Posterior cingulate gyrus (tissue), 11 donors: ENCODE measurements around the gene TIMM17B.

Experiments used
- DNase-seq, 10 donors: peaks; one replicate each; pipeline versions ENCODE4 v3.0.0 to v3.0.0-alpha.2; 2020 to 2021; ENCODE audit warnings: mixed read lengths in 3 of 10
- intact Hi-C: fragments of 100-400 bp; cut with DNase I; formaldehyde crosslinking; loops from one replicate; pipeline ENCODE4 v1.15.1; 2023

TIMM17B gene

GRCh38 chrX:48919947-48920717, 22.6 kb upstream of the TIMM17B start:
- intact Hi-C loops = loop anchor here (5.0 kb wide), 1 partner anchor 37 kb away; the partner anchor contains the start of gene OTUD5
- peak in 2 of 10 donors; percentile 18 to 37 for DNase-seq

GRCh38 chrX:48919360-48919841, 21.8 kb upstream of the TIMM17B start:
- intact Hi-C loops = loop anchor here (5.0 kb wide), 1 partner anchor 38 kb away; the partner anchor contains the start of gene OTUD5
- DNase-seq = peak in 1 of 10 donors; percentile 79

DNA sequence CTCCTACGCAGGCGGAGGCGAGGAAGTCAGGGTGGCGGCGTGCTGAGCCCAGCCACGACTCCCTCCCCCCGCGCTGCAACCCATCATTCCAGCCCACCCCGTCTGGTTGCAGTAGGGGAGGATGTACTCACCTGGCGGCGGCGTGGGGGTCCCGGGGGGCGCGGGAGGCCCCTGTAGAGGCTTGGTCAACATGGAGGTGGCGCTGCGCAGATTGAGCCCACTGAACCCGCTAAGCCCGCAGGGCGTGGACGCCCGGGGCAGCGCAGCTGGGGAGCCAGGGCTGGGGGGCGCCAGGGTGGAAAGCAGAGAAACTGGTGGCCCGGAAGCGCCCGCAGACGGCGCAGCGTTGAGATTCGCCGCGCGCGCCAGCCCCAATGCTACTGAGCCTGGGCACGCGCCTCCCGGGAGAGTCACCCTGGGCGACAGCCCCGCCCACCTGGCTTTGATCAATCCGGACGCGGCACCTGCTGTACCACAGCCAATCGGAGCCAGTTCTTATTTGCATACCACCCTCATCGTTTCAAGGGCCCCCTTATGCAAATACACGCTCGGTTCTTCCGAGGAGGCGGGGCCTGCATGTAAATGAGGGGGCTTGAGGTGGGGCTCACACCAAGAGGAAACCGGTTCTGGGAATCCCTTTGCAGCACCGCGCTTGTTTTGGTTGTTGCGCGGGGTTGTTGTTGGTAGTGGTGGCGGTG, 21.2 kb upstream of the TIMM17B start, which contains the start of gene PIM2:
TSS of gene PIM2 (minus strand) at position 382 of the 698 bp plus-strand sequence. CDS start at position 192, 190 bp downstream.
- intact Hi-C loops = loop anchor here (5.0 kb wide), 1 partner anchor 39 kb away; the partner anchor contains the start of gene OTUD5

GRCh38 chrX:48918301-48918642, 20.7 kb upstream of the TIMM17B start:
- intact Hi-C loops = loop anchor here (5.0 kb wide), 1 partner anchor 39 kb away; the partner anchor contains the start of gene OTUD5
- no peak for DNase-seq

More for the DNA sequence above, 21.2 kb upstream of the TIMM17B start, which contains the start of gene PIM2:
- peak; percentile 62 to 98 (median 84) for DNase-seq

- DNase-seq = peak; percentile 67 to 97 (median 78)
- intact Hi-C loops = loop anchor here (5.0 kb wide), 1 partner anchor 40 kb away; the partner anchor contains the start of gene OTUD5
Measured at GRCh38 chrX:48917139-48918001, 19.8 kb upstream of the TIMM17B start.

- DNase-seq = peak in 2 of 10 donors; percentile 56 to 63
- intact Hi-C loops = loop anchor here (5.0 kb wide), 1 partner anchor 42 kb away; the partner anchor contains the start of gene OTUD5
Measured at GRCh38 chrX:48914593-48915493, 17.3 kb upstream of the TIMM17B start.

- peak in 2 of 10 donors; percentile 4 to 45 for DNase-seq
- intact Hi-C loops = no loop called here
Measured at GRCh38 chrX:48913605-48914366, 16.2 kb upstream of the TIMM17B start.

- DNase-seq = peak; percentile 75 to 97 (median 88)
- intact Hi-C loops = no loop called here
Measured at GRCh38 chrX:48911412-48912182, 14.0 kb upstream of the TIMM17B start, which contains the start of gene SLC35A2. Gene SLC35A2 (minus strand): TSS chrX:48911646. CDS start chrX:48911636, 10 bp downstream.

DNA sequence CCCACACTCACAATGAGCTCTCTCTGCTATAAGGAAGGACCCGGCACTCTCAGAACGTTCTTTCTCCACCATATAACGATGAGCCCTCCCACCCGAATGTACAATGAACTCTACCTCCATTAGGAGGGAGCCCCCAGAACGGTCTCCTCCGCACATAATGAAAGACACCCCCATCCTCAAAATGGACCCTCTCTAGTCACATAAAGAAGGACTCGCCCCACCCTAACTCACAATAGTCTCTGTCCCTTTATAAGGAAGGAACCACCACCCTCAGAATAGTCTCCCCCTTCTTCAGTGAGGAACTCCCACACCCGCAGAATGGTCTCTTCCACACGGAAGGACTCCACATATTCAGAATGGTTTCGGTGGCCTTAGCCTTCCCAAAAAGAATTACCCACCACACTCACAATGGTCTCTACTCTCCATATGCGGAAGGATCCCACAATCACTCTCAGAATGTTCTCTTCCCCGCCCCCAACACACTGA, 13.4 kb upstream of the TIMM17B start:
- intact Hi-C loops = no loop called here
- DNase-seq = no peak

GRCh38 chrX:48909703-48910294, 12.2 kb upstream of the TIMM17B start:
- intact Hi-C loops = no loop called here
- DNase-seq = peak in 2 of 10 donors; percentile 47 to 50

GRCh38 chrX:48908600-48908999, 11.0 kb upstream of the TIMM17B start:
- intact Hi-C loops = no loop called here

DNA sequence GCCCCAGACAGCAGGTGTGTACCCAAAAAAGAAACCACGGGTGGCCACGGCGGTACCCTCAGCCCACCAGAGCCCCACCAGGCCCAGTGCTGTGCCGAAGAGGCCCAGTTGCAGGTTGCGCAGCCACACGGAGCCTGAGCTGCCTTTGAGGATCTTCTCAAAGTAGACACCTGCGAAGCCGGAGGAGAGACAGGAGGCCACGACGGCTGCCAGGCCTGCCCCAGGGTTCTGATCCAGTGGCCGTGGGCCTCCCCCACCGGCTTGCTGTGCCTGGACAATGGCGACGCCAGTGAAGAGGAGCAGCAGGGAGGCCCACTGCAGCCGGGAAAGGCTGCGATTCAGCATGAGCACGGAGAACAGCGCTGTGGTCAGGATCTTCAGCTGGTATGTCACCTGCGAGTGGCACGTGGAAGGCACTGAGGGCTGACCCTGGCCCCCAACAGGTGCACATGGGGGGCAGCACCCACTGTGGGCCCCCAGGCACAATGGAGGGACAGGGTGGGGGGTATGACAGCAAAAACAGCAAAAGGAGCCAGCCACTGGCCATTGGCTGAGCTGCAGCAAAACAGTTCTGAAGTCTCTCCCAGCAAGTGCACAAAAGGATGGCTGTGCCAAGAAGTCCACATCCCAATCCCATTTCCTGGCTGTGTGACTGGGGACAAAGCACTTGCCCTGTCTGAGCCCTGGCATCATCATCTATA, 7.7 kb upstream of the TIMM17B start:
- intact Hi-C loops = no loop called here
- DNase-seq = peak in 2 of 10 donors; percentile 64 to 81

More at GRCh38 chrX:48908600-48908999, 11.0 kb upstream of the TIMM17B start:
- peak in 2 of 10 donors; percentile 1 to 10 for DNase-seq

GRCh38 chrX:48904626-48905025, 7.1 kb upstream of the TIMM17B start:
- intact Hi-C loops = no loop called here
- DNase-seq = peak in 2 of 10 donors; percentile 62

- peak in 2 of 10 donors; percentile 5 to 29 for DNase-seq
- intact Hi-C loops = no loop called here
Measured at GRCh38 chrX:48904180-48904579, 6.6 kb upstream of the TIMM17B start.

DNA sequence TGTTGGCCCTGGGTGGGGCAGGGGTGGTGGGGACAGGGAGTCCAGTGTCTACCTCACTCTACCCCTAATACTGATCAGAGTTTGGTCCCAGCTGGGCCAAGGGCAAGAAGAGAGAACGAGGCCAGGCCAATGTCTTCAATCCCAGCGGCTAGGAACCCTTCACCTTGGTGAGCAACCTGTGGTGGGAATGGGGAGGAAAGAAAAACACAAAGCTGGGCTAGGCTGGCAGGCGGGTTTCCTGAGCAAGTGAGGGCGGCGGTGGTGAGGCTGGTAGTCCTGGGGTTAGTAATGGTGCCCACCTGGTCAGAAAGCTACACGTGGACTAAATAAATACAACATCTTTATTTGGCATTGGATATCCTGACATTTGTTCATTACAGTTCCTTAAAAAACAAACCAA, 5.7 kb upstream of the TIMM17B start:
- DNase-seq = peak in 2 of 10 donors; percentile 33 to 63
- intact Hi-C loops = no loop called here

GRCh38 chrX:48902776-48903175, 5.2 kb upstream of the TIMM17B start:
- DNase-seq = peak in 1 of 10 donors; percentile 35
- intact Hi-C loops = no loop called here
